Mammary epithelial cell (primary cell): ENCODE results near the gene DMRT3.

Experiments used
- EZH2 ChIP-seq: IDR thresholded peaks from 2 replicates; pipeline ENCODE4 v1.6.1; 2012; ENCODE audit warnings: low read length, inconsistent platforms, borderline replicate concordance
- TF ChIP-seq, protein P1 (sequence below), 2 donors: IDR thresholded peaks in 1 of 2; conservative IDR thresholded peaks in 1 of 2; 2 replicates each; pipeline ENCODE4 v1.5.1; 2011 to 2012; ENCODE audit warnings: inconsistent platforms in 2 of 2, low read length in 2 of 2, mild to moderate bottlenecking in 2 of 2, control low read depth in 1 of 2, low read depth in 1 of 2; ENCODE audit not compliant: insufficient read depth in 1 of 2; ENCODE audit errors: extremely low read depth in 1 of 2

- TF ChIP-seq, protein P1, sequence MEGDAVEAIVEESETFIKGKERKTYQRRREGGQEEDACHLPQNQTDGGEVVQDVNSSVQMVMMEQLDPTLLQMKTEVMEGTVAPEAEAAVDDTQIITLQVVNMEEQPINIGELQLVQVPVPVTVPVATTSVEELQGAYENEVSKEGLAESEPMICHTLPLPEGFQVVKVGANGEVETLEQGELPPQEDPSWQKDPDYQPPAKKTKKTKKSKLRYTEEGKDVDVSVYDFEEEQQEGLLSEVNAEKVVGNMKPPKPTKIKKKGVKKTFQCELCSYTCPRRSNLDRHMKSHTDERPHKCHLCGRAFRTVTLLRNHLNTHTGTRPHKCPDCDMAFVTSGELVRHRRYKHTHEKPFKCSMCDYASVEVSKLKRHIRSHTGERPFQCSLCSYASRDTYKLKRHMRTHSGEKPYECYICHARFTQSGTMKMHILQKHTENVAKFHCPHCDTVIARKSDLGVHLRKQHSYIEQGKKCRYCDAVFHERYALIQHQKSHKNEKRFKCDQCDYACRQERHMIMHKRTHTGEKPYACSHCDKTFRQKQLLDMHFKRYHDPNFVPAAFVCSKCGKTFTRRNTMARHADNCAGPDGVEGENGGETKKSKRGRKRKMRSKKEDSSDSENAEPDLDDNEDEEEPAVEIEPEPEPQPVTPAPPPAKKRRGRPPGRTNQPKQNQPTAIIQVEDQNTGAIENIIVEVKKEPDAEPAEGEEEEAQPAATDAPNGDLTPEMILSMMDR (conservative IDR thresholded peaks at IDR 0.05 in 1 of 2, IDR thresholded peaks at IDR 0.05 in 1 of 2; ENCODE audit: extremely low read depth in 1 of 2, insufficient read depth in 1 of 2, low read depth in 1 of 2, low read length in 2 of 2): no peak
- no peak for TF ChIP-seq EZH2
Measured at GRCh38 chr9:959914-960313, 16.5 kb upstream of the DMRT3 start.
